ENCODE measurements around the gene PHYKPL. TPM values are rescaled to one million over a fixed set of nuclear protein-coding genes. Genes with fewer than 3 reads are reported as not detected.

Gene PHYKPL
- total and polyA plus RNA-seq, 7 donors, result 22.3 to 51.6 (median 43.4) TPM

GRCh38 chr5:178252258-178252657 lies 19.7 kb upstream of the PHYKPL start:
- 61 to 74% (median 72%) methylated on average over 8 of the region's 8 CpGs for WGBS, 3 donors
- no peak for ATAC-seq

GRCh38 chr5:178250263-178250662 lies 17.7 kb upstream of the PHYKPL start:
- Histone ChIP-seq H3K36me3 (ENCODE audit: insufficient read depth in 1 of 2, low read depth in 1 of 2) (no peaks in the 10 kb centered on the region), H3K4me1 (no peaks in the 10 kb centered on the region), H3K27ac (no peak overlapping the region), H3K27me3 (ENCODE audit: insufficient read depth in 3 of 3, low read length in 2 of 3) (no peaks in the 10 kb centered on the region), H3K4me3 (no peak overlapping the region), H3K9me3 (no peaks in the 10 kb centered on the region)
- WGBS, 3 donors, result 53 to 76% (median 63%) methylated on average over 6 of the region's 6 CpGs
- no peak for DNase-seq
- TF ChIP-seq CTCF (IDR thresholded peaks at IDR 0.05), result no peak
- no peak for ATAC-seq
- intact Hi-C loops (cut with DNase I), result no loop called here

More at GRCh38 chr5:178252258-178252657, 19.7 kb upstream of the PHYKPL start:
- intact Hi-C loops (cut with DNase I), result no loop called here
- no peak for DNase-seq
- Histone ChIP-seq H3K4me3 (no peak overlapping the region), H3K9me3 (no peaks in the 10 kb centered on the region), H3K36me3 (ENCODE audit: insufficient read depth in 1 of 2, low read depth in 1 of 2) (no peaks in the 10 kb centered on the region), H3K27ac (no peak overlapping the region), H3K27me3 (ENCODE audit: insufficient read depth in 3 of 3, low read length in 2 of 3) (no peaks in the 10 kb centered on the region), H3K4me1 (no peaks in the 10 kb centered on the region)
- no peak for TF ChIP-seq CTCF (IDR thresholded peaks at IDR 0.05)

GRCh38 chr5:178249191-178249989 lies 16.8 kb upstream of the PHYKPL start:
- ATAC-seq (peak; percentile 41 to 64 (median 54)), DNase-seq (no peak)
- H3K9me3 ChIP-seq, result no peaks in the 10 kb centered on the region

GRCh38 chr5:178248750-178249149 lies 16.1 kb upstream of the PHYKPL start:
- intact Hi-C loops (cut with DNase I), result no loop called here
- 84 to 85% (median 85%) methylated on average over 18 of the region's 18 CpGs for WGBS, 3 donors
- Histone ChIP-seq H3K4me1 (no peaks in the 10 kb centered on the region), H3K9me3 (no peaks in the 10 kb centered on the region), H3K36me3 (ENCODE audit: insufficient read depth in 1 of 2, low read depth in 1 of 2) (no peaks in the 10 kb centered on the region), H3K27me3 (ENCODE audit: insufficient read depth in 3 of 3, low read length in 2 of 3) (no peaks in the 10 kb centered on the region), H3K4me3 (no peak overlapping the region), H3K27ac (no peak overlapping the region)
- no peak for TF ChIP-seq CTCF (IDR thresholded peaks at IDR 0.05)
- DNase-seq (no peak), ATAC-seq (no peak)

More at GRCh38 chr5:178249191-178249989, 16.8 kb upstream of the PHYKPL start:
- TF ChIP-seq CTCF (IDR thresholded peaks at IDR 0.05), result no peak
- intact Hi-C loops (cut with DNase I), result no loop called here
- no peak overlapping the region for H3K4me3 ChIP-seq
- 70 to 78% (median 73%) methylated on average over 13 of the region's 13 CpGs for WGBS, 3 donors
- H3K27ac ChIP-seq, result no peak overlapping the region
- no peaks in the 10 kb centered on the region for H3K27me3 ChIP-seq (ENCODE audit: insufficient read depth in 3 of 3, low read length in 2 of 3)
- no peaks in the 10 kb centered on the region for H3K4me1 ChIP-seq
- no peaks in the 10 kb centered on the region for H3K36me3 ChIP-seq (ENCODE audit: insufficient read depth in 1 of 2, low read depth in 1 of 2)

Data from psoas muscle (tissue), 8 donors.